H1 (cell line): ENCODE data around the gene GCSH. TPM values are rescaled to one million over a fixed set of nuclear protein-coding genes. Genes with fewer than 3 reads are reported as not detected.

Experiments
- CTCF ChIA-PET: fragments of 300-600 bp; sonication (Branson Sonifier 250); formaldehyde crosslinking; loops from one replicate; lab custom pipeline; 2021; ENCODE audit not compliant: partially characterized antibody; lab: Charles Lee
- POLR2A ChIA-PET: fragments of 300-600 bp; sonication (Branson Sonifier 250); formaldehyde crosslinking; loops from one replicate; lab custom pipeline; 2021; ENCODE audit warnings: inconsistent platforms; ENCODE audit not compliant: partially characterized antibody; lab: Charles Lee
- DNase-seq, 2 experiments: peaks; one replicate each; pipeline versions ENCODE4 v3.0.0 to v3.0.0-alpha.2; 2010 to 2022; ENCODE audit warnings: low spot score in 2 of 2, low read depth in 1 of 2, mixed read lengths in 1 of 2
- FAIRE-seq: peaks from 2 replicates; lab custom pipeline; 2011; peaks lifted over from hg19 to GRCh38; lab: Jason Lieb, UNC
- H2AFZ ChIP-seq: 2 replicates; pipeline ENCODE4 v1.8.1; 2012; ENCODE audit warnings: low read length, inconsistent platforms
- H2AK5ac ChIP-seq: 2 replicates; pipeline ENCODE4 v1.6.1; 2013; ENCODE audit warnings: low read depth, low read length
- H2BK120ac ChIP-seq: replicated peaks from 2 replicates; pipeline ENCODE3; 2013; ENCODE audit warnings: low read depth, low read length, inconsistent platforms
- H2BK12ac ChIP-seq: 2 replicates; pipeline ENCODE4 v1.6.1; 2013; ENCODE audit warnings: low read depth, low read length
- H2BK15ac ChIP-seq: 2 replicates; pipeline ENCODE4 v1.6.1; 2013; ENCODE audit warnings: low read length
- H2BK20ac ChIP-seq: 2 replicates; pipeline ENCODE4 v1.6.1; 2013; ENCODE audit warnings: low read length
- H2BK5ac ChIP-seq: 2 replicates; pipeline ENCODE4 v1.6.1; 2013; ENCODE audit warnings: low read depth, low read length
- H3K14ac ChIP-seq: 2 replicates; pipeline ENCODE4 v1.6.1; 2013; ENCODE audit warnings: inconsistent platforms; ENCODE audit not compliant: insufficient read length
- H3K18ac ChIP-seq: 2 replicates; pipeline ENCODE4 v1.6.1; 2013; ENCODE audit warnings: low read length; ENCODE audit errors: extremely low read depth
- H3K23ac ChIP-seq: 2 replicates; pipeline ENCODE4 v1.6.1; 2013; ENCODE audit warnings: inconsistent platforms; ENCODE audit not compliant: insufficient read length
- H3K23me2 ChIP-seq: 2 replicates; pipeline ENCODE4 v1.6.1; 2013; ENCODE audit warnings: low read depth, low read length
- H3K27ac ChIP-seq: 2 replicates; pipeline ENCODE4 v1.6.1; 2011; ENCODE audit warnings: low read depth, low read length, inconsistent platforms
- H3K27me3 ChIP-seq, 4 experiments: replicated peaks in 1 of 4; 1 replicate in 1 of 4; 2 replicates in 3 of 4; pipeline versions ENCODE4 v1.6.1 to v1.8.1; 2011 to 2013; ENCODE audit warnings: low read length in 3 of 4, mild to moderate bottlenecking in 3 of 4, inconsistent platforms in 2 of 4, mixed read lengths in 2 of 4, moderate library complexity in 1 of 4; ENCODE audit not compliant: control insufficient read depth in 3 of 4, insufficient read depth in 3 of 4; ENCODE audit errors: extremely low read depth in 1 of 4
- H3K36me3 ChIP-seq, 4 experiments: 2 replicates each; pipeline versions ENCODE4 v1.6.1 to v1.8.1; 2011 to 2013; ENCODE audit warnings: mild to moderate bottlenecking in 4 of 4, low read length in 3 of 4, moderate library complexity in 2 of 4, control low read depth in 1 of 4, inconsistent platforms in 1 of 4; ENCODE audit not compliant: insufficient read depth in 4 of 4, control insufficient read depth in 2 of 4
- H3K4ac ChIP-seq: replicated peaks from 2 replicates; pipeline ENCODE3; 2013; ENCODE audit warnings: low read length, low read depth, mixed read lengths, inconsistent platforms; ENCODE audit not compliant: insufficient read length
- H3K4me1 ChIP-seq, 4 experiments: replicated peaks in 1 of 4; 1 replicate in 1 of 4; 2 replicates in 3 of 4; pipeline versions ENCODE4 v1.6.1 to v1.8.1; 2011 to 2013; ENCODE audit warnings: low read length in 3 of 4, inconsistent platforms in 2 of 4, mixed read lengths in 1 of 4; ENCODE audit not compliant: insufficient read depth in 4 of 4, control insufficient read depth in 3 of 4
- H3K4me2 ChIP-seq, 2 experiments: 2 replicates each; pipeline versions ENCODE4 v1.6.1 to v1.8.1; 2011 to 2013; ENCODE audit warnings: low read depth in 2 of 2, low read length in 2 of 2, control low read depth in 1 of 2, inconsistent platforms in 1 of 2, mild to moderate bottlenecking in 1 of 2; ENCODE audit not compliant: insufficient read depth in 1 of 2
- H3K4me3 ChIP-seq, 4 experiments: fragments of 200-600, 300-600 bp in 1 of 4; sonication (generic), shearing (Covaris generic), sonication (Bioruptor Twin) in 1 of 4; 2 replicates each; pipeline versions ENCODE4 v1.5.1 to v1.8.1; 2011 to 2016; ENCODE audit warnings: low read length in 4 of 4, low read depth in 3 of 4, control low read depth in 2 of 4, inconsistent platforms in 2 of 4, mild to moderate bottlenecking in 2 of 4, mixed read lengths in 1 of 4, moderate library complexity in 1 of 4; ENCODE audit not compliant: insufficient read depth in 2 of 4; ENCODE audit errors: extremely low read depth in 1 of 4
- H3K56ac ChIP-seq: replicated peaks from 2 replicates; pipeline ENCODE3; 2013; ENCODE audit warnings: low read depth, mild to moderate bottlenecking, mixed read lengths, low read length, inconsistent platforms; ENCODE audit not compliant: insufficient read length
- H3K79me1 ChIP-seq: 2 replicates; pipeline ENCODE4 v1.6.1; 2013; ENCODE audit warnings: low read depth, low read length, control low read depth
- H3K79me2 ChIP-seq, 2 experiments: 2 replicates each; pipeline versions ENCODE4 v1.6.1 to v1.8.1; 2012 to 2013; ENCODE audit warnings: low read length in 2 of 2, mild to moderate bottlenecking in 2 of 2, inconsistent platforms in 1 of 2; ENCODE audit not compliant: insufficient read depth in 2 of 2, control insufficient read depth in 1 of 2
- H3K9ac ChIP-seq, 4 experiments: replicated peaks in 1 of 4; 1 replicate in 1 of 4; 2 replicates in 3 of 4; pipeline versions ENCODE4 v1.6.1 to v1.8.1; 2011 to 2013; ENCODE audit warnings: low read depth in 3 of 4, low read length in 3 of 4, control low read depth in 2 of 4, mild to moderate bottlenecking in 2 of 4, moderate library complexity in 2 of 4, inconsistent platforms in 1 of 4; ENCODE audit errors: extremely low read depth in 1 of 4
- H3K9me3 ChIP-seq, 2 experiments: 2 replicates each; pipeline versions ENCODE4 v1.6.1 to v1.8.1; 2012 to 2013; ENCODE audit warnings: mild to moderate bottlenecking in 2 of 2, moderate library complexity in 2 of 2, control low read depth in 1 of 2, inconsistent platforms in 1 of 2, low read depth in 1 of 2, low read length in 1 of 2, mixed read lengths in 1 of 2; ENCODE audit not compliant: insufficient read depth in 2 of 2
- H4K20me1 ChIP-seq, 2 experiments: replicated peaks in 1 of 2; 2 replicates each; pipeline versions ENCODE3 to v1.8.1; 2011 to 2013; ENCODE audit warnings: inconsistent platforms in 2 of 2, low read length in 2 of 2, mild to moderate bottlenecking in 1 of 2; ENCODE audit not compliant: insufficient read depth in 2 of 2, control insufficient read depth in 1 of 2
- H4K5ac ChIP-seq: 2 replicates; pipeline ENCODE4 v1.6.1; 2013; ENCODE audit warnings: low read length, low read depth, mixed read lengths, inconsistent platforms; ENCODE audit not compliant: insufficient read length
- H4K8ac ChIP-seq: 2 replicates; pipeline ENCODE4 v1.8.0; 2013; ENCODE audit warnings: mild to moderate bottlenecking, moderate library complexity, low read length, inconsistent platforms; ENCODE audit not compliant: insufficient read depth; ENCODE audit errors: extremely low read depth
- H4K91ac ChIP-seq: replicated peaks from 2 replicates; pipeline ENCODE3; 2013; ENCODE audit warnings: low read length, mixed read lengths, inconsistent platforms; ENCODE audit not compliant: insufficient read length
- MAFK ChIP-seq: IDR thresholded peaks from 2 replicates; pipeline ENCODE4 v1.6.1; 2012; ENCODE audit warnings: low read depth, mild to moderate bottlenecking, improper control_type of control experiment, low read length
- MAX ChIP-seq: IDR thresholded peaks from 2 replicates; pipeline ENCODE4 v1.6.1; 2012; ENCODE audit warnings: inconsistent platforms
- SIN3A ChIP-seq, 2 experiments: IDR thresholded peaks in 1 of 2; conservative IDR thresholded peaks in 1 of 2; 2 replicates each; pipeline ENCODE4 v1.6.1; 2011 to 2012; ENCODE audit warnings: low read length in 2 of 2, improper control_type of control experiment in 1 of 2, low read depth in 1 of 2, mild to moderate bottlenecking in 1 of 2
- SUZ12 ChIP-seq: fragments of 200-600 bp; sonication (generic); IDR thresholded peaks from 2 replicates; pipeline ENCODE4 v1.6.1; 2012; ENCODE audit warnings: mild to moderate bottlenecking, inconsistent platforms, low read length, moderate library complexity, mixed read lengths
- WGBS, 2 experiments: shearing (Covaris generic) in 1 of 2; methylation state at CpG; one replicate each; pipeline versions ENCODE4 v1.1.6 to v1.1.7; 2013 to 2015; ENCODE audit warnings: low lambda C conversion rate in 2 of 2, mixed read lengths in 2 of 2, inconsistent platforms in 1 of 2, low coverage in 1 of 2, missing lambda C conversion rate in 1 of 2; ENCODE audit not compliant: insufficient replicate concordance in 2 of 2, insufficient coverage in 1 of 2, insufficient read length in 1 of 2; ENCODE audit errors: extremely low coverage in 1 of 2, missing lambda C conversion rate in 1 of 2; 5-methylcytosine and 5-hydroxymethylcytosine counted together
- polyA plus RNA-seq, 7 experiments: library from polyadenylated mRNA; depleted of rRNA in 3 of 7; stranded (reverse) in 5 of 7; unstranded in 2 of 7; fragments of >200 nt in 5 of 7; fragments of 200-250 nt in 2 of 7; gene quantifications; 1 replicate in 5 of 7; 2 replicates in 1 of 7; 4 replicates in 1 of 7; pipeline versions ENCODE4 v1.2.1 to v1.2.3, GENCODE V29; 2011 to 2013; ENCODE audit warnings: missing spikeins in 2 of 7, mixed read lengths in 2 of 7
- total RNA-seq: library from RNA; stranded (reverse); fragmentation: NEBNext Ultra II Directional; extraction: Animal tissue kit (Norgen Biotek cat#: 25700); gene quantifications from 2 replicates; pipeline ENCODE4 v1.2.1, GENCODE V29; 2021

The GCSH gene
- total and polyA plus RNA-seq, 2 of the 8 experiments (the other 6 are each of a cell fraction or from before 2014, with no cell fraction given), result 28.2 to 108 TPM

DNA sequence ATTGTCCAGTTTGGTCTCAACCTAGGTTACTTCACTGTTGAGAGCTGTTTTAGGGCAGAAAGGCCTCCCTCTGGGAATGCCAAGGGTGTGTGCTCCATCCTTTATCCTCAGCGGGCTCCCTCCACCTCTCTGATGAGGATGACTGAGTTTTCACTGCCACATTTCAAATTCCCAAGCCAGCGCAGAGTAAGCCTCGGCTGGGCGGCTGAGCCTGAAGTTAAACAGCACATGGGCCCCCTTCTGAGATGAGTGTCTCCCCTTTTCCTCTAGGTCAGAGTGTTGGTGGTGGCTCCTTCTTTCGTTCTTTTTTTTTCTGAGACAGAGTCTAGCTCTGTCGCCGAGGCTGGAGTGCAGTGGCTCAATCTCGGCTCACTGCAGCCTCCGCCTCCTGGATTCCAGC, 5.5 kb upstream of the GCSH start:
- Histone ChIP-seq H3K14ac (no peak overlapping the region), H4K91ac (no peak overlapping the region), H3K23me2 (no peaks in the 10 kb centered on the region), H4K5ac (no peak overlapping the region), H3K36me3 (no peaks in the 10 kb centered on the region), H3K27me3 (no peaks in the 10 kb centered on the region), H2AFZ (no peak overlapping the region), H2AK5ac (no peak overlapping the region), H3K79me2 (no peaks in the 10 kb centered on the region), H2BK5ac (no peak overlapping the region), H3K4me1 (no peaks in the 10 kb centered on the region), H4K20me1 (no peaks in the 10 kb centered on the region), H3K79me1 (no peaks in the 10 kb centered on the region), H3K23ac (no peak overlapping the region), H3K18ac (no peak overlapping the region), H2BK120ac (no peak overlapping the region), H2BK15ac (no peak overlapping the region), H3K9ac (no peak overlapping the region), H3K4ac (no peak overlapping the region), H2BK20ac (no peak overlapping the region), H3K9me3 (no peaks in the 10 kb centered on the region), H4K8ac (no peak overlapping the region), H3K56ac (no peak overlapping the region), H3K4me2 (no peak overlapping the region), H3K27ac (no peak overlapping the region), H2BK12ac (no peak overlapping the region), H3K4me3 (no peak overlapping the region)
- 96% methylated on average over 9 of the region's 9 CpGs; no CpG with 5 or more reads in 1 of the 2 experiments for WGBS, 2 experiments
- TF ChIP-seq MAX (no peak), SIN3A (conservative IDR thresholded peaks at IDR 0.05 in 1 of 2, IDR thresholded peaks at IDR 0.05 in 1 of 2; ENCODE audit: low read depth in 1 of 2, low read length in 2 of 2) (no peak), MAFK (no peak), SUZ12 (no peak)
- DNase-seq (no peak), FAIRE-seq (no peak)
- ChIA-PET CTCF (interaction anchor here (1.6 kb wide), 1 partner anchor 49 kb away, joined by 3 read pairs; no protein-coding TSS in a partner anchor), POLR2A (interaction anchor here (1.6 kb wide), 1 partner anchor 65 kb away, joined by 3 read pairs; no protein-coding TSS in a partner anchor)
